Measurements from ENCODE around the gene DDC.
A peak's percentile ranks its signal among the peaks of the same experiment; 100 is the strongest.

The DDC gene, protein sequence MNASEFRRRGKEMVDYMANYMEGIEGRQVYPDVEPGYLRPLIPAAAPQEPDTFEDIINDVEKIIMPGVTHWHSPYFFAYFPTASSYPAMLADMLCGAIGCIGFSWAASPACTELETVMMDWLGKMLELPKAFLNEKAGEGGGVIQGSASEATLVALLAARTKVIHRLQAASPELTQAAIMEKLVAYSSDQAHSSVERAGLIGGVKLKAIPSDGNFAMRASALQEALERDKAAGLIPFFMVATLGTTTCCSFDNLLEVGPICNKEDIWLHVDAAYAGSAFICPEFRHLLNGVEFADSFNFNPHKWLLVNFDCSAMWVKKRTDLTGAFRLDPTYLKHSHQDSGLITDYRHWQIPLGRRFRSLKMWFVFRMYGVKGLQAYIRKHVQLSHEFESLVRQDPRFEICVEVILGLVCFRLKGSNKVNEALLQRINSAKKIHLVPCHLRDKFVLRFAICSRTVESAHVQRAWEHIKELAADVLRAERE

DNA sequence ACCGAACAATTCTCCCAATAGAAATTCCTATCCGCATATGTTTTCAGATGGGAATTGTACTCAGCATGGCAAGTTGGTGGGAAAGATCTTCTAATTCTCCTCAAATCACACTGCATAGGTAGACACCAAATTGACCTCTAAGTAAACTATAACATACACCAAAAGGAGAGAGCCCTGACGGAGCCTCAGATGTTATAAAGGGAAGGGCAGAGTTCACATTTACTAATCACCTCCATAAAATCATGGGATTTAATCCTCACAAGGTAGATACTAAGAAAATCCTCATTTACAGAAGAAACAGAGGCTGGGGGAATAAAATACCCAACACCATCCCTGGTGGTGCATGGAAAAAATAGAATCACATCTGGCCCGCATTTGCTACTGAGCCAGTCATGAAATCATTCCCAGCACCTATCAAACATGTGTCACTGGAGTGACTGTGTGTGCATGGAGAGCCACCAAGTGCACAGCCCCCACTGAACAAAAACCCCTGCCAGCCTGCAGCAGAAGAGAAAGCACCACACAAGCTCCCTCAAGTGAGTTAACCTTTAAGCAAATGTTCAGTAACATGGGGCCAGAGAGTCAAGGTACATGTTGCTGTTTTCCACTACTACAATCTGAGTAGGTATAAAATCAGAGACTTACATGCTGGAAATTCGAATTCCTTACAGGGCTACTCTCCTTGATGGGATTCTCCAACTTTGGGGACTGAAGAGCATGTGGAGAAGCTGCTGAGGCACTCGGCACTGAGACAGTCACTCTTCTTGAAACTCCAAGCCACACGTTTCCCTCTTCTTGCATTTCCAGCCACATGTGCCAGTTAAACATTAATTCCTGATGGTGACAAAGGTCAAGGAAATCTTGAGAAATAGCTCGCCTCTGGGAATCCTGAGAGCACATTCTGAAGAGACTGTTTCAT is at the start of gene DDC:
Gene DDC, minus strand, starts transcription at position 766 of the 919 bp plus-strand sequence. CDS start 21,320 bp downstream, outside the sequence.
- Mint-ChIP-seq H3K4me3 (no peak within 1 kb of the TSS), H3K27me3 (peaks cover 38% of the 10 kb centered on the region), H3K27ac (no peak within 1 kb of the TSS), H3K9me3 (no peaks in the 10 kb centered on the region), H3K4me1 (no peaks in the 10 kb centered on the region)
- DNase-seq (no peak), ATAC-seq (no peak)

DNA sequence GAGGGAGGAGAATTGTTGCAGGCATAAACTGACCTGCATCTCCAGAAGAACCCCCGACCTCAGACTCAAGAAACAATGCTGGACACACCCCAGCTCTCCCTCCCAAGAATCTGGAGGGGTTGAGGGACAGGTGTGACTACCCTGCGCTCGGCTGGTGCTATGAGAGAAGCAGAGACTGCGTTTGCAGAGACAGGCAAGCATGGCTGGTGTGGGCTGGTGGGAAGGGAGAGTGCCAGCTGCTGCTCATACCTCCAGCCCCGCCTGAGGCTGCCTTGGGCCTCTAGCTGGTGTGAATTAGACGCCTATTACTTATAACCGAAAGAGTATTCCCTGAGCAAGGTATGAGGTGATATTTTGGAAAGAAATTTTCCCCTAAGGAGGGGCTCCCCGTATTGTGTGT is 48.3 kb upstream of the DDC start:
- peaks cover 0 to 3% of the 10 kb centered on the region in 2 donors for H3K9me3 Mint-ChIP-seq

DNA sequence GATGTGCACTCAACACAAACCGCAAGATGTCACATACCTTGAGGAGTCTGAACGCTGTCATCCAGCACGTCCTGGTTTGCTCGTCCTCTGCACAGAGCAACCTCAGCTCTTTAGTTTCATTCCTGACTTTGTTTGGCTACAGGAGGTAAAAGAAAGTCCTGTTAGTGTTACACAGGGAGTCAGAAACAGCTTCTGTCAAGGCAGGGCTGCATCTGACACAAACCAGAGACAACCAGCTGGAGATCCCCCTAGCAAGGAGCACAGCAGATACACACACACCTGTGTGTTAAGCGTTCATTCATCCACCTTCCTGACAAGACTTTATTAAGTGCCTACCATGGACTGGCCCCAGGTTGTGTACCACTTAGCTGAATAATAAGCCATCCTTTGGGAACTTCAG is 47.5 kb upstream of the DDC start:
- Mint-ChIP-seq H3K9me3 (peaks cover 5 to 11% of the 10 kb centered on the region in 2 donors), H3K27ac (peak overlapping the region in 1 of 2 donors; percentile 27), H3K27me3 (peaks cover 14% of the 10 kb centered on the region), H3K4me3 (no peak overlapping the region), H3K4me1 (peaks cover 34% of the 10 kb centered on the region)
- DNase-seq: no peak
- ATAC-seq: no peak

More for the DNA sequence above, 48.3 kb upstream of the DDC start:
- no peak for ATAC-seq
- Mint-ChIP-seq H3K27ac (no peak overlapping the region), H3K27me3 (peaks cover 14% of the 10 kb centered on the region), H3K4me1 (peaks cover 27% of the 10 kb centered on the region), H3K4me3 (no peak overlapping the region)
- no peak for DNase-seq

DNA sequence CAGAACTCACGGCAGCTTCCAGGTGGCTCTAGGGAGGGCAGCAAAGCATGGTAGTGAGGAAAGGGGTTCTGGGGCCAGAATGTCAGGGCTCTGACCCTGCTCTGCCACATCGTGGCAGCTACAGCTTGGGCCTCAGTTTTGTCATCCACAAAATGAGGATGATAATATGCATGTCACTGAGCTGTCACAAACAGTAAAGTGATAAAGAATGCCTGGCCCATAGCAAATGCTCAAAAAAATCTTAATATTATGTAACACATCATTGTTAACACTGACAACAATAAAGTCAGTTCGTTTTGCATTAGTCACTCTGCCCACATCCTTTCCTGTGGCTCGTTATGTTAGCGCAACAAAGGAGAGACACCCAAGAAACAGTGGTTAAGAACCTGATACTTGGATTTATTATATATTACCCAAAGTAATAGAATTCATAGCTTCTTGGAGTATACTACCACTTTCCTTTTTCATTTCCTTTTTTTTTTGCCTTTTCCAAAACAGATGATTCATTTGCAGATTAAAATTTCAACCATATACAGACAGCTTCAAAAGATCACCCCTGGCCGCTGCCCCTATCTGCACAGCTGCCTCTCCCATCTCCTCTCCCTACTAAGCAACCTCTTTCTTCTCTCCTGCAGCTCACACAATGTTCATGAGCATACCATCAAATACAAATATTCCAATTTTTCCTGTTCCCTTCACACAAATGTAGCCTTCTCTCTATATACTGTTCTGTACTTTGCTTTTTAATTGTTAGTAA is 45.5 kb upstream of the DDC start:
- DNase-seq (peak; percentile 37 to 63), ATAC-seq (peak; percentile 93)
- no peak overlapping the region for H3K4me3 Mint-ChIP-seq
- peaks cover 14% of the 10 kb centered on the region for H3K27me3 Mint-ChIP-seq
- peak overlapping the region in 1 of 2 donors; percentile 36 for H3K27ac Mint-ChIP-seq
- H3K4me1 Mint-ChIP-seq: peaks cover 38% of the 10 kb centered on the region
- peaks cover 6 to 13% of the 10 kb centered on the region in 2 donors for H3K9me3 Mint-ChIP-seq

DNA sequence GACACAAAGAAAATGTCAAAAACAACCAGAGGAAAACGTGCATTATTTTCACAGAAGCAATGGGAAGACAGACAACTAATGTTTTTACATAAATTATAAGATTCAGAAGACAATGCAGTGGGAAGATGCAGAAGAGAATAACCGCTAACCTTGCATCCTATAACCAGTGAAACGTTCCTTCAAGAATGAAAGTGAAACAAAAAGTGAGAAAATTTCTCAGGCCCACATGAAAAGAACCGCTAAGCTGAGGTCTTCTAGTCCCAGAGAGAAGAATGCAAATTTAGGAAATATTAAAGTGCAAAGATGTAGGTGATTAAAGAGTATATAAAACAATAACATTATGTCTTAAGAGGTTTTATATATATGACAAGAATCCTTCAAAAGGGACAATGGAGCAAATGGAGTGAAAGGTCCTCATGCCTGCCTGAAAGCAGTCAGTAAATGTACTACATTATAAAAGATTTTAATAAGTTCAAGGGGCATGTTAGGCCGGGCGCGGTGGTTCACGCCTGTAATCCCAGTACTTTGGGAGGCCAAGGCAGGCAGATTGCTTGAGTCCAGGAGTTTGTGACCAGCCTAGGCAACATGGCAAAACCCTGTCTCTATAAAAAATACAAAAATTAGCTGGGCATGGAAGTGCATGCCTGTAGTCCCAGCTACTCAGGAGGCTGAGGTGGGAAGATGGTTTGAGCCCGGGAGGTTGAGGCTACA is 43.1 kb upstream of the DDC start:
- peaks cover 6 to 13% of the 10 kb centered on the region in 2 donors for H3K9me3 Mint-ChIP-seq
- no peak overlapping the region for H3K27ac Mint-ChIP-seq
- H3K4me1 Mint-ChIP-seq: peaks cover 32% of the 10 kb centered on the region
- DNase-seq: no peak
- ATAC-seq: no peak
- peaks cover 13% of the 10 kb centered on the region for H3K27me3 Mint-ChIP-seq
- H3K4me3 Mint-ChIP-seq: no peak overlapping the region

DNA sequence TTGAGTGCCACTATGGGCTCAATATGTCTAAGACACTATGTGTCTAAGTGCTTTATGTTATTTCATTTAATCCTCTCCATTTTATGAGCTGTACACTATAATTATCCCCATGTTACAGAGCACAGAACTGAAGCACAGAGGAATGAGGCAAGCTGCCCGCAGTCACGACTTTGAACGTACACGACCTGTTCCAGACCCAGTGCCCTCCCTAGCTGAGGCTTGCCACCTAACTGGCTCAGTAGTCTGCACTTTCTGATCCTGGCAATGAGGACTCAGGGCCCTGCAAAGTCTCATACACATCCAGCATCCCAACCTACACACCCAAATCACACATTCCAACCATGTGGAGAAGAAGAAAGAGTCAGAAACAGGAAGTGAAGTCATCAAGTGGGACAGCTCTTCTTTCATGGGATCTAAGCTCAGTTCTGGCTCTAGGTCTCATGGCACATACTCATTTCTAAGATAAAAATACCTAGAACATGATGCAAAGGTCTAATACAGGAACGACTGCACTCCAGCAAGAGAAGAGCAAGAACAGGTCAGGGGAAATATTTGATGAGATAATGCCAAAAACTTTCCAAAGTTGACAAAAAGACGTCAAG is 42.4 kb upstream of the DDC start:
- H3K4me1 Mint-ChIP-seq: peaks cover 32% of the 10 kb centered on the region
- no peak overlapping the region for H3K27ac Mint-ChIP-seq
- no peak for ATAC-seq
- H3K4me3 Mint-ChIP-seq: no peak overlapping the region
- peaks cover 6 to 13% of the 10 kb centered on the region in 2 donors for H3K9me3 Mint-ChIP-seq
- DNase-seq: no peak
- H3K27me3 Mint-ChIP-seq: peaks cover 5% of the 10 kb centered on the region

DNA sequence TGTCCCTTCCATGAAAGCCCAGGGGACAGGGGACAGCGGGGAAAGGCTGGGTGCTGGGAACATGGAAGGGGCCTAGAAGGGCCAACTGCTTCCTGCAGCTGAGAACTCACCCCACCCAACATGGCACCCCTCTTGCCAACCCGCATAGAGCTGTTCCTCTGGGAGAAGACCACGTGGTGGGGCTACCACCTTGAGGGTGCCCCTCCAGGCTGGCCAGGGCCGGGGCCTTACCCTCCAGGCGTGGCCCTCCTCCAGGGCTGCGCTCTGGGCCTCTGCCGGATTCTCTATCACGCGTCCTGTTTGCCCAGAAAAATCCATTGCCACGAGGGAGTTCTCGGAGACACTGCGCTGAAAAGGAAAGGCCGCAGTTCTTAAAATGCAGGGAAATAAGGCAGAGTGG is 39.9 kb upstream of the DDC start:
- ATAC-seq (peak; percentile 54), DNase-seq (no peak)
- Mint-ChIP-seq H3K4me3 (no peak overlapping the region), H3K9me3 (peaks cover 6 to 13% of the 10 kb centered on the region in 2 donors), H3K27ac (no peak overlapping the region), H3K4me1 (peaks cover 19% of the 10 kb centered on the region), H3K27me3 (no peaks in the 10 kb centered on the region)

DNA sequence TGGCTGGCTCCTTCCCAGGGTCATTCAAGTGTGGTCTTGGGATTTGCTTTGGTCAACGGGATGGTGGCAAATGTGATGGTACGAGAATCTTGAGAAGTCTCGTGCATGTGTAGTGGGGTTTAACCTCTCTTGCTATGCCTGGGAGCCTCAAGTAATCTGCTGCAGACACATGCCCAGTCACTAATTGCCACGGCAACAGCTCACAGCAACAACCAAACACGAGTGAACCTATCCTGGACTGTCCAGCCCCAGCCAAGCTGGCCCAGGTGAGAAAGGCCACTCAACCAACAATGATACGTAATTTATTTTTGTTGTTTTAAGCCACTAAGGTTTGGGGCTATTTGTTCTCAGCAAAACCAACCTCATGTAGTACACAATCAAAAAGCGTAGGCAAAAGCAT is 38.1 kb upstream of the DDC start:
- ATAC-seq: no peak
- Mint-ChIP-seq H3K27me3 (no peaks in the 10 kb centered on the region), H3K4me3 (no peak overlapping the region), H3K9me3 (peaks cover 6 to 9% of the 10 kb centered on the region in 2 donors), H3K27ac (no peak overlapping the region), H3K4me1 (peaks cover 9% of the 10 kb centered on the region)
- no peak for DNase-seq

DNA sequence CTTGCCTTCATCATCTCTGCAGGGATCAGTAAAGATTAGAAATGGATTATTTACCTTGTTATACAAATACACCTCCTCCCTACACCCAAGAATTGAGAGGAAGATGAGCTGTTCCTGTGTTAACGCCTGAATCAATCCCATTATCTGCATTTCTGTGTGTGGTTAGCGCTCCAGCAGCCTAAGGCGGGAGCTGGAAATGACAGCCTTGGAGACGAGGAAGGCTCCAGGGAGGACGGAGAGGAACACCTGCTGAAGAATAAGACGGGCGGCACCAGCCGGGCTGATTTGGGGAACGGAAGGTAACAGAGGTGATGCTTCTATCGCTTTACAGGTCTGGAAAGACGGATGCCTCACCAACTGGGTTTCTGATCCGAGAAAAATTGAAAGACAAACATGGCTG is 34.2 kb upstream of the DDC start:
- H3K27me3 Mint-ChIP-seq: no peaks in the 10 kb centered on the region
- ATAC-seq: no peak
- no peak for DNase-seq
- H3K27ac Mint-ChIP-seq: peak overlapping the region in 1 of 2 donors; percentile 12
- H3K9me3 Mint-ChIP-seq: no peaks in the 10 kb centered on the region
- H3K4me3 Mint-ChIP-seq: no peak overlapping the region
- peaks cover 20% of the 10 kb centered on the region for H3K4me1 Mint-ChIP-seq

DNA sequence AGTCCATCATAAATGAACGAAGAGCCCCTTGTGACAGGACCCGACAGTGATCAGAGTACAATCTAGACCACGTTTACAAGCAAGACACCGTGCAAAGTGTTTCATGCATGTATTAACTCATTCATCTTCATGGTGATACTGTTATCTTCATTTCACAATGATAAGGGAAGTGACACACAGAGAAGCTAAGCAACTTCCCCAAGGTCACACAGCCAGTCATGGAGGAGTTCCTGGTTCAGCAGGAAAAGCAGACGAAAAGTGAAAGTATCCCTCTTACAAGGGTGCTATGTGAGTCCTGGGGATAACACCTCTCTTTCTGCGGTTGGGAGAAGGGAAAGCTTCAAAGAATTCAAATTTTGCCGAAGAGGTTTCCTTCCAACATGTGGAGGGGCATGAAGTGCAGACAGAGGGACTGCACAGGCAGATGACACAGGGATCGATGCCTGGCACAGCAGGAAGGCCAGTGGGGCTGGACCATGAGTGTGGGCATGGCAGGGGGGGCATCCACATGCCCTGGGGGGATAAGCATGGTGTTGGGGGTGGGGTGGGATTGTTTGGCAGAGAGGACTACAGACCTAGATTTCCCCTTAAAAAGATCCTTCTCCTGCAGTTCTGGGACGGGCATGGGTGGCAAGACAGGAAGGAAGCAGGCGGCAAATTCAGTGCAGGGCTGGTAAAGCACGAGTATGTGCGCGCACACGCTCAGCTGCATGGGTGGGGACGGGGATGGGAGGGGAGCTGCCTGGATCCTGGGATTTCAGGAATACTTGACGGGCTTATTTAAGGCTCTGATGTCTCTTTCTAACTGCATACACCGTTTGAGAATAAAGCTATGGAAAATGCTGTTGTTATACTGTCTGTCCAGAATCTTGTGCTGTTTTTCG is 33.5 kb upstream of the DDC start:
- H3K27me3 Mint-ChIP-seq: no peaks in the 10 kb centered on the region
- H3K9me3 Mint-ChIP-seq: no peaks in the 10 kb centered on the region
- H3K4me1 Mint-ChIP-seq: peaks cover 23% of the 10 kb centered on the region
- no peak for DNase-seq
- no peak for ATAC-seq
- no peak overlapping the region for H3K4me3 Mint-ChIP-seq
- H3K27ac Mint-ChIP-seq: no peak overlapping the region

DNA sequence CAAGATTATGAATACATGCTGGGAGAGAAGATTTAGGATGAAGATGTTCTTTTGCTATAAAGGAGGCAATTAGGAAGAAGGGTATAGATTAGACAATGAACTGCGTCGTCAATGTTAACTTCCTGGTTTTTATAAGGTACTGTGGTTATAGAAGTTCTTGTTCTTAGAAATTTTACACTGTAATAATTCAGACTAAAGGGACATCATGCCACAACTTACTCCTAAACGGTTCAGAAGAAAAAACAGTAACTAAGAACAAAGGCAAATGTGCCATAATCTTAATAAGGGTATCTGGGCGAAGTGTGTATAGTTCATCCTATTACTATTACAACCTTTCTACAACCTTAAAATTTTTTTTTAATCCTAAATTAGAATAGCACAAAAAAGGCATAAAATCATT is 31.3 kb upstream of the DDC start:
- peaks cover 9% of the 10 kb centered on the region for H3K27me3 Mint-ChIP-seq
- H3K9me3 Mint-ChIP-seq: no peaks in the 10 kb centered on the region
- no peak overlapping the region for H3K27ac Mint-ChIP-seq
- no peak for DNase-seq
- ATAC-seq: no peak
- peaks cover 23% of the 10 kb centered on the region for H3K4me1 Mint-ChIP-seq
- H3K4me3 Mint-ChIP-seq: no peak overlapping the region

DNA sequence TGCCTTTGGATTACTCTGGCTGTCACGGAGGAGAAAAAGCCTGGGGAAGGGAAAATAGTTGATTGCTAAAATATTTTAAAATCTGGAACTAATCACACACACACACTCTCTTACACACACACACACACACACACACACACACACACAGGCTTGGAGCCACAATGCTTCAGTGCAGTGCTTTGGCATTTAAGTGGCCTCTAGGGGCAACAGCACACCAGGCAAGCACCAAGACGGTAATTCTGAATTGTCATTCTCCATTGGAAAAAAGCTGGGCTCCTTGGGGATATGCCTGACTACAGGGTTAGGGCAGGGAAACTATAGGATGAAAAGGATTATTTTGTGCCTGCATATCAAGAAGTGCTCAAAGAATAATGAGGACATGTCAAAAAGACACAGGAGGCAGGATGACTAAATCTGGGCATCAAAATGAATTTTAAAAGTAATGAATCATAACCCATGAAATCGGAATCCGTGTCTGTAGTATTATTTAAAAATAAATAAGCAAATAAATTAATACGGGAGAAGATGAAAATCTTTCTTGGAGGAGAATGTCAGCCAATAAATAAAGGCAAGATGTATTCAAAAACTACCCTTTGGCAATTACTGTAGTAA is 30.4 kb upstream of the DDC start:
- Mint-ChIP-seq H3K4me1 (peaks cover 23% of the 10 kb centered on the region), H3K27ac (peak overlapping the region in 1 of 2 donors; percentile 57), H3K9me3 (no peaks in the 10 kb centered on the region), H3K4me3 (no peak overlapping the region), H3K27me3 (peaks cover 12% of the 10 kb centered on the region)
- peak; percentile 72 for ATAC-seq
- DNase-seq: peak in 1 of 2 donors; percentile 28

DNA sequence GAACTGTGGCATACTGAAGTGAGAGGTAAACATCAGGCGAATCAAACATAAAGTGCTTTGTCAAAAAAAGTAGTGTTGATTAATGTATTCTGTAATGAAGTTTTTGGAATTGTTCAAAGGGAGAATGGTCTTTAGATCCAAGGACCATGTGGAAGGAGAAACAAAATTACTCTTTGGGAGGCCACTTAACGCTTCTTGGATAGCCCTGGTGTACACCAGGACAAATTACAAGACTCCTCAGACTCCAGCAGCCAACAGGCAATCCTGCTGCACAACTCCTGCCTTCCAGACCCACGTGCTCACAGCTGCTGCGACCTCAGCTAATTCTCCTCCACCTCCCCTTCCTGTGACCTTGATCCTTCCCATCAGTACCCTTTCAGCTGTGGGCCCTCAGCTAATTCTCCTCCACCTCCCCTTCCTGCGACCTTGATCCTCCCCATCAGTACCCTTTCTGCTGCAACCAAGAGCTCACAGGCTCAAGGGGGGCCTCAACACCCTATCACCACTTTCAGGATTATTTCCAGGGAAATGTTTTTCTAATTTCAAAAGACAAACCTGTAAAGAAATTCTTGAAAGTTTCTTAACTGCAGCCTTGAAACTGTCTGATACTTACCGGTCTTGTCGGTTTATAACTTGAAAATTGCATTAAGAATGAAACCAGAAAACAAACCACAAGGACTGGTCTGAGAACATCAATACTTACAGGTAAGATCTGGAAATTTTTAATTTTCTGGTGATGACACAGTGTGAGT is 29.7 kb upstream of the DDC start:
- Mint-ChIP-seq H3K9me3 (no peaks in the 10 kb centered on the region), H3K27ac (peak overlapping the region in 1 of 2 donors; percentile 57), H3K27me3 (peaks cover 18% of the 10 kb centered on the region), H3K4me3 (peak overlapping the region; percentile 38 to 69), H3K4me1 (peaks cover 23% of the 10 kb centered on the region)
- ATAC-seq (peak; percentile 87), DNase-seq (no peak)
